IMR-90 (cell line): ENCODE measurements around the gene OR2G6. TPM values are rescaled to one million over a fixed set of nuclear protein-coding genes. Genes with fewer than 3 reads are reported as not detected.
"Not testable (repeated sequence)": the region's sequence is repeated elsewhere in the genome, so short reads cannot be mapped to it uniquely, and the experiment has no call there.

ENCODE experiments used
- ATAC-seq: fragments of 200-7000 bp; cut with Tn5 transposase; 2 replicates; pipeline ENCODE4 v1.9.1; 2020; ENCODE audit warnings: low read depth, mild to moderate bottlenecking, moderate library complexity
- BruUV-seq: library from RNA; stranded (reverse); fragments of 400-500 nt; replicated peaks from 2 replicates; lab custom pipeline; 2021; lab: Mats Ljungman, UMichigan
- CTCF ChIA-PET: fragments of 300-600 bp; formaldehyde crosslinking; extraction: SDS; loops from one replicate; lab custom pipeline; 2021; ENCODE audit warnings: antibody characterized with exemption; lab: Yijun Ruan, JAX
- POLR2A ChIA-PET: fragments of 300-600 bp; sonication (Branson Sonifier 250); formaldehyde crosslinking; loops from one replicate; lab custom pipeline; 2022; ENCODE audit warnings: antibody characterized with exemption; ENCODE audit not compliant: unreplicated experiment; lab: Charles Lee
- DNase-seq: peaks from one replicate; pipeline ENCODE4 v3.0.0; 2013
- H2AFZ ChIP-seq: replicated peaks from 2 replicates; pipeline ENCODE3; 2013; ENCODE audit warnings: low read length, mild to moderate bottlenecking; ENCODE audit not compliant: poor library complexity
- H2AK5ac ChIP-seq: 2 replicates; pipeline ENCODE4 v1.6.1; 2013; ENCODE audit warnings: low read depth, low read length, inconsistent platforms
- H2AK9ac ChIP-seq: replicated peaks from 2 replicates; pipeline ENCODE3; 2013; ENCODE audit warnings: mild to moderate bottlenecking, low read depth, low read length, moderate library complexity; ENCODE audit not compliant: poor library complexity
- H2BK120ac ChIP-seq: 2 replicates; pipeline ENCODE4 v1.6.1; 2013; ENCODE audit warnings: low read depth, low read length, inconsistent platforms
- H2BK15ac ChIP-seq: 3 replicates; pipeline ENCODE4 v1.6.1; 2013; ENCODE audit warnings: low read depth, low read length, inconsistent platforms
- H2BK20ac ChIP-seq: 2 replicates; pipeline ENCODE4 v1.6.1; 2013; ENCODE audit warnings: low read depth, mild to moderate bottlenecking, inconsistent platforms, low read length, moderate library complexity
- H2BK5ac ChIP-seq: 2 replicates; pipeline ENCODE4 v1.6.1; 2013; ENCODE audit warnings: mild to moderate bottlenecking, low read depth, low read length, inconsistent platforms; ENCODE audit not compliant: poor library complexity, severe bottlenecking
- H3K14ac ChIP-seq: replicated peaks from 2 replicates; pipeline ENCODE4 v1.6.1; 2013; ENCODE audit warnings: low read depth, low read length, inconsistent platforms
- H3K18ac ChIP-seq: 2 replicates; pipeline ENCODE4 v1.6.1; 2013; ENCODE audit warnings: low read depth, low read length, control low read depth
- H3K23ac ChIP-seq: 2 replicates; pipeline ENCODE4 v1.6.1; 2013; ENCODE audit warnings: low read depth, low read length, inconsistent platforms
- H3K27ac ChIP-seq: 2 replicates; pipeline ENCODE4 v1.5.1; 2013; ENCODE audit warnings: mild to moderate bottlenecking, control low read depth, low read length; ENCODE audit not compliant: insufficient read depth
- H3K27me3 ChIP-seq: 2 replicates; pipeline ENCODE4 v1.6.1; 2013; ENCODE audit warnings: low read length; ENCODE audit not compliant: control insufficient read depth, insufficient read depth
- H3K36me3 ChIP-seq: 2 replicates; pipeline ENCODE4 v1.6.1; 2013; ENCODE audit warnings: low read length, mixed read lengths; ENCODE audit not compliant: control insufficient read depth, insufficient read depth
- H3K4ac ChIP-seq: 2 replicates; pipeline ENCODE4 v1.6.1; 2013; ENCODE audit warnings: low read depth, low read length, inconsistent platforms
- H3K4me1 ChIP-seq: 2 replicates; pipeline ENCODE4 v1.6.1; 2013; ENCODE audit warnings: low read length, mixed read lengths; ENCODE audit not compliant: control insufficient read depth, insufficient read depth
- H3K4me2 ChIP-seq: 2 replicates; pipeline ENCODE4 v1.6.1; 2013; ENCODE audit warnings: low read depth, mild to moderate bottlenecking, control low read depth, low read length, moderate library complexity
- H3K4me3 ChIP-seq: 2 replicates; pipeline ENCODE4 v1.5.1; 2013; ENCODE audit warnings: low read depth, mild to moderate bottlenecking, control low read depth, low read length, moderate library complexity; ENCODE audit not compliant: insufficient read depth
- H3K56ac ChIP-seq: 2 replicates; pipeline ENCODE4 v1.6.1; 2013; ENCODE audit warnings: low read length, inconsistent platforms; ENCODE audit not compliant: insufficient read depth; ENCODE audit errors: extremely low read depth
- H3K79me1 ChIP-seq, 2 experiments: 2 replicates each; pipeline ENCODE4 v1.6.1; 2013; ENCODE audit warnings: low read length in 2 of 2, inconsistent platforms in 1 of 2, low read depth in 1 of 2
- H3K9ac ChIP-seq: 2 replicates; pipeline ENCODE4 v1.6.1; 2013; ENCODE audit warnings: low read depth, low read length, control low read depth
- H3K9me1 ChIP-seq: 2 replicates; pipeline ENCODE4 v1.6.1; 2013; ENCODE audit warnings: low read length, inconsistent platforms; ENCODE audit not compliant: insufficient read depth
- H3K9me3 ChIP-seq: 2 replicates; pipeline ENCODE4 v1.6.1; 2013; ENCODE audit warnings: low read length; ENCODE audit not compliant: control insufficient read depth, insufficient read depth
- H4K20me1 ChIP-seq: 2 replicates; pipeline ENCODE4 v1.6.1; 2013; ENCODE audit warnings: low read length, inconsistent platforms; ENCODE audit not compliant: insufficient read depth
- H4K5ac ChIP-seq: 2 replicates; pipeline ENCODE4 v1.6.1; 2013; ENCODE audit warnings: mild to moderate bottlenecking, low read depth, low read length, control low read depth
- H4K8ac ChIP-seq, 2 experiments: 2 replicates each; pipeline ENCODE4 v1.6.1; 2013; ENCODE audit warnings: low read depth in 2 of 2, low read length in 2 of 2, control low read depth in 1 of 2, inconsistent platforms in 1 of 2
- H4K91ac ChIP-seq: 2 replicates; pipeline ENCODE4 v1.6.1; 2013; ENCODE audit warnings: low read depth, low read length, inconsistent platforms; ENCODE audit not compliant: insufficient read depth
- WGBS, 2 experiments: methylation state at CpG; one replicate each; pipeline versions ENCODE4 v1.1.5 to v1.1.7; 2013; ENCODE audit warnings: missing lambda C conversion rate in 2 of 2; ENCODE audit not compliant: insufficient read length in 1 of 2; ENCODE audit errors: extremely low coverage in 2 of 2; 5-methylcytosine and 5-hydroxymethylcytosine counted together
- dilution Hi-C: fragments of 300-500 bp; cut with HindIII; formaldehyde crosslinking; loops from one replicate; pipeline ENCODE4 v1.14.3; 2018; ENCODE audit warnings: low sequenced_read_pairs; ENCODE audit not compliant: unreplicated experiment
- in situ Hi-C: fragments of 300-500 bp; cut with MboI; formaldehyde crosslinking; loops from 3 replicates; pipeline ENCODE4 v1.14.3; 2019; ENCODE audit warnings: low sequenced_read_pairs, inconsistent platforms, mixed read lengths
- intact Hi-C: fragments of 100-400 bp; cut with micrococcal nuclease; formaldehyde crosslinking; loops from 2 replicates; pipeline ENCODE4 v1.10.0; 2022
- polyA plus RNA-seq, 3 experiments: library from polyadenylated mRNA; depleted of rRNA; stranded (reverse); fragments of >200 nt; gene quantifications; 2 replicates each; pipeline ENCODE4 v1.2.3, GENCODE V29; 2012; ENCODE audit warnings: low replicate concordance in 1 of 3
- total RNA-seq: library from RNA; depleted of rRNA; stranded (reverse); fragments of >200 nt; gene quantifications from 2 replicates; pipeline ENCODE4 v1.2.3, GENCODE V29; 2012

The OR2G6 gene
- total and polyA plus RNA-seq, 2 of the 4 experiments (the other 2 are of a cell fraction): not detected

DNA sequence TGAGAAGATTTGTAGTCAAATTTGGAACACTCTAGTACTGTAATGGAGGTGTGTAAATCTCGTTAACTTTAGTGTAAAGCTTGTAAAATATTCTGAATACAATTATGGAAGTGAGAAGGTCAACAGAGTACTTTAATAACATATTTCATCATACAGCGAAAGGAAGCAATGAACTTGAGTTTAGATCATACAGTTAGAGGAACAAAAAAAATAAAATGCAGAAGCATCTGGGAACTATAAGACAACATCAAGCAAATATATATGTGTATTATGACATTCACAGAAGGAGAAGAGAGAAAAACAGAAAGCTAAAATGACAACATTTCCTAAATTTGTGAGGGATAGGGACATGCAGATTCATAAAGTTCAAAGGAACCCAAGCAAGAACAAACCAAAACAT lies 61.2 kb downstream of the OR2G6 start:
- H4K5ac ChIP-seq, H2BK5ac ChIP-seq, H3K4me1 ChIP-seq, H3K79me1 ChIP-seq, H3K27ac ChIP-seq, H3K56ac ChIP-seq, BruUV-seq, CTCF ChIA-PET, H3K27me3 ChIP-seq, DNase-seq, ATAC-seq, H3K9me3 ChIP-seq, H3K4me3 ChIP-seq, H2BK120ac ChIP-seq, H4K91ac ChIP-seq, H2BK15ac ChIP-seq, POLR2A ChIA-PET, H3K36me3 ChIP-seq, H2BK20ac ChIP-seq, H3K4ac ChIP-seq, H2AK5ac ChIP-seq, H3K14ac ChIP-seq, H4K8ac ChIP-seq, intact Hi-C loops, H2AFZ ChIP-seq, H3K23ac ChIP-seq, H3K9me1 ChIP-seq, H4K20me1 ChIP-seq, dilution Hi-C loops, H2AK9ac ChIP-seq, H3K18ac ChIP-seq, in situ Hi-C loops, H3K4me2 ChIP-seq, H3K9ac ChIP-seq: not testable (repeated sequence)
- WGBS, 2 experiments: no CpG with 5 or more reads among the region's 2 CpGs

DNA sequence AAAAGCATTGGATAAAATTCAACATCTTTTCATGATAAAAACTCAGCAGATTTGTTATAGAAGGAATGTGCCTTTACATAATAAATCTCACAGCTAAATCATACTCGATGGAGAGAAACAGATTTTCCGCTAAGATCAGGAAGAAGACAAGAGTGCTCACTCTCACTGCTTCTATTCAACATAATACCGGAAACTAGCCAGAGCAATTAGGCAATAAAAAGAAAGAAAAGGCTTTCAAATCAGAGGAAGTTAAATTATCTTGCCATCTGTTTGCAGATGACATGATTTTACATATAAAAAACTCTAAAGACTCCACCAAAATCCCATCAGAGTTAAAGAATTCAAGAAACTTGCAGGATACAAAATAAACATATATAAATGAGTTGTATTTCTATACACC lies 62.9 kb downstream of the OR2G6 start:
- H3K23ac ChIP-seq, H3K9me1 ChIP-seq, in situ Hi-C loops, intact Hi-C loops, H3K27me3 ChIP-seq, BruUV-seq, H4K91ac ChIP-seq, H3K56ac ChIP-seq, CTCF ChIA-PET, H3K4me1 ChIP-seq, H2AFZ ChIP-seq, H3K18ac ChIP-seq, H2BK120ac ChIP-seq, H3K4ac ChIP-seq, H2BK20ac ChIP-seq, H3K14ac ChIP-seq, H4K20me1 ChIP-seq, H3K9ac ChIP-seq, H4K5ac ChIP-seq, H3K4me3 ChIP-seq, H3K4me2 ChIP-seq, H3K79me1 ChIP-seq, H2BK5ac ChIP-seq, H2BK15ac ChIP-seq, H3K36me3 ChIP-seq, ATAC-seq, H2AK9ac ChIP-seq, DNase-seq, H2AK5ac ChIP-seq, dilution Hi-C loops, H3K27ac ChIP-seq, H3K9me3 ChIP-seq, H4K8ac ChIP-seq, POLR2A ChIA-PET: not testable (repeated sequence)
- WGBS, 2 experiments: no CpG with 5 or more reads among the region's 3 CpGs
